B cell (primary cell): Measurements from ENCODE around the gene AP4M1. TPM values are rescaled to one million over a fixed set of nuclear protein-coding genes. Genes with fewer than 3 reads are reported as not detected.
A peak's percentile ranks its signal among the peaks of the same experiment; 100 is the strongest.

ENCODE experiments used
- ATAC-seq: fragments of 200-7000 bp; cut with Tn5 transposase; one replicate; pipeline ENCODE4 v1.10.0; 2021; ENCODE audit warnings: low read depth, mild to moderate bottlenecking, moderate number of reproducible peaks, moderate library complexity
- CTCF ChIA-PET: fragments of 350-600 bp; sonication (Branson Sonifier 250); formaldehyde crosslinking; loops from one replicate; lab custom pipeline; 2021; ENCODE audit warnings: antibody characterized with exemption, inconsistent platforms; lab: Charles Lee
- POLR2A ChIA-PET: fragments of 350-600 bp; sonication (Branson Sonifier 250); formaldehyde crosslinking; loops from one replicate; lab custom pipeline; 2021; ENCODE audit warnings: antibody characterized with exemption; lab: Charles Lee
- DNase-seq: peaks from one replicate; pipeline ENCODE4 v3.0.0; 2013
- H2AFZ ChIP-seq: 2 replicates; pipeline ENCODE4 v1.6.1; 2012; ENCODE audit warnings: mild to moderate bottlenecking, low read depth, low read length; ENCODE audit not compliant: insufficient read depth, poor library complexity, severe bottlenecking
- H3K27ac ChIP-seq, 2 donors: 1 replicate in 1 of 2; 2 replicates in 1 of 2; pipeline ENCODE4 v1.5.1; 2012 to 2013; ENCODE audit warnings: low read length in 2 of 2, mild to moderate bottlenecking in 2 of 2, moderate library complexity in 1 of 2
- H3K27me3 ChIP-seq, 4 experiments: fragments of 200-600 bp in 1 of 4; sonication (generic) in 1 of 4; replicated peaks in 1 of 4; 1 replicate in 2 of 4; 2 replicates in 2 of 4; pipeline versions ENCODE4 v1.6.1 to v1.7.0; 2013 to 2016; ENCODE audit warnings: low read length in 3 of 4, mild to moderate bottlenecking in 2 of 4, mixed read lengths in 1 of 4, moderate library complexity in 1 of 4; ENCODE audit not compliant: insufficient read depth in 4 of 4, control insufficient read depth in 3 of 4; ENCODE audit errors: control extremely low read depth in 1 of 4
- H3K36me3 ChIP-seq, 2 experiments: replicated peaks in 1 of 2; 1 replicate in 1 of 2; 2 replicates in 1 of 2; pipeline versions ENCODE4 v1.6.1 to v1.7.1; 2013; ENCODE audit warnings: low read length in 1 of 2; ENCODE audit not compliant: insufficient read depth in 2 of 2, control insufficient read depth in 1 of 2; ENCODE audit errors: control extremely low read depth in 1 of 2, extremely low read depth in 1 of 2
- H3K4me1 ChIP-seq, 2 donors: fragments of 200-600 bp in 1 of 2; sonication (generic) in 1 of 2; 1 replicate in 1 of 2; 2 replicates in 1 of 2; pipeline versions ENCODE4 v1.5.1 to v1.6.1; 2013 to 2017; ENCODE audit warnings: low read length in 2 of 2; ENCODE audit not compliant: control insufficient read depth in 2 of 2, insufficient read depth in 2 of 2
- H3K4me2 ChIP-seq: replicated peaks from 2 replicates; pipeline ENCODE3; 2012; ENCODE audit warnings: mild to moderate bottlenecking, low read depth, low read length; ENCODE audit not compliant: poor library complexity, severe bottlenecking
- H3K4me3 ChIP-seq, 5 experiments: fragments of 200-600 bp in 1 of 5; sonication (generic) in 1 of 5; 1 replicate in 3 of 5; 2 replicates in 2 of 5; pipeline versions ENCODE4 v1.5.1 to v1.7.0; 2011 to 2016; ENCODE audit warnings: low read length in 4 of 5, mild to moderate bottlenecking in 4 of 5, low read depth in 2 of 5, control low read depth in 1 of 5, moderate library complexity in 1 of 5; ENCODE audit not compliant: insufficient read depth in 1 of 5; ENCODE audit errors: control extremely low read depth in 1 of 5, extremely low read depth in 1 of 5
- H3K79me2 ChIP-seq: fragments of 200-600 bp; sonication (generic); one replicate; pipeline ENCODE4 v1.6.0; 2016; ENCODE audit warnings: low read length; ENCODE audit not compliant: control insufficient read depth, insufficient read depth
- H3K9ac ChIP-seq: fragments of 200-600 bp; sonication (generic); 2 replicates; pipeline ENCODE4 v1.6.1; 2017; ENCODE audit warnings: mild to moderate bottlenecking, low read length, moderate library complexity
- H3K9me3 ChIP-seq, 3 donors: one replicate each; pipeline versions ENCODE4 v1.6.1 to v1.7.1; 2013; ENCODE audit warnings: low read length in 2 of 3; ENCODE audit not compliant: control insufficient read depth in 2 of 3, insufficient read depth in 1 of 3; ENCODE audit errors: control extremely low read depth in 1 of 3
- H4K20me1 ChIP-seq: 2 replicates; pipeline ENCODE4 v1.6.0; 2012; ENCODE audit warnings: mild to moderate bottlenecking, low read length; ENCODE audit not compliant: insufficient read depth, control insufficient read depth, poor library complexity, severe bottlenecking
- H3K27ac Mint-ChIP-seq: one replicate; pipeline ENCODE4 v1.8.0; 2021; ENCODE audit warnings: mixed read lengths
- H3K27me3 Mint-ChIP-seq: one replicate; pipeline ENCODE4 v1.8.0; 2021; ENCODE audit warnings: mixed read lengths
- H3K4me1 Mint-ChIP-seq: one replicate; pipeline ENCODE4 v1.8.0; 2021; ENCODE audit warnings: mixed read lengths
- H3K4me3 Mint-ChIP-seq: one replicate; pipeline ENCODE4 v1.8.0; 2021; ENCODE audit warnings: mixed read lengths
- H3K9me3 Mint-ChIP-seq: one replicate; pipeline ENCODE4 v1.8.0; 2022; ENCODE audit warnings: mixed read lengths; ENCODE audit not compliant: insufficient read depth
- EZH2 ChIP-seq: IDR thresholded peaks from 2 replicates; pipeline ENCODE4 v1.6.1; 2012; ENCODE audit warnings: borderline replicate concordance, low read depth, mild to moderate bottlenecking, moderate library complexity, low read length; ENCODE audit not compliant: insufficient read depth, poor library complexity, severe bottlenecking
- WGBS: methylation state at CpG from one replicate; pipeline ENCODE4 v1.1.5; 2013; ENCODE audit warnings: missing lambda C conversion rate; ENCODE audit not compliant: insufficient coverage; 5-methylcytosine and 5-hydroxymethylcytosine counted together
- intact Hi-C: fragments of 100-400 bp; cut with micrococcal nuclease; formaldehyde crosslinking; loops from one replicate; pipeline ENCODE4 v1.10.0; 2022
- polyA plus RNA-seq: library from polyadenylated mRNA; depleted of rRNA; stranded (reverse); fragments of >200 nt; gene quantifications from 2 replicates; pipeline ENCODE4 v1.2.3, GENCODE V29; 2012
- total RNA-seq, 2 donors: library from RNA; stranded (reverse); fragments of 120-200 nt in 1 of 2; gene quantifications; 1 replicate in 1 of 2; 2 replicates in 1 of 2; pipeline versions ENCODE4 v1.2.3 to v1.2.4, GENCODE V29; 2013 to 2022
- TF ChIP-seq, protein P1 (sequence below): fragments of 200-600 bp; IDR thresholded peaks from one replicate; pipeline ENCODE4 v1.8.0; 2022; ENCODE audit warnings: antibody characterized with exemption, mild to moderate bottlenecking

AP4M1 gene
- total and polyA plus RNA-seq, 2 donors (not counting 1 experiment from before 2014, with no cell fraction given): 9.0 to 17.6 TPM

DNA sequence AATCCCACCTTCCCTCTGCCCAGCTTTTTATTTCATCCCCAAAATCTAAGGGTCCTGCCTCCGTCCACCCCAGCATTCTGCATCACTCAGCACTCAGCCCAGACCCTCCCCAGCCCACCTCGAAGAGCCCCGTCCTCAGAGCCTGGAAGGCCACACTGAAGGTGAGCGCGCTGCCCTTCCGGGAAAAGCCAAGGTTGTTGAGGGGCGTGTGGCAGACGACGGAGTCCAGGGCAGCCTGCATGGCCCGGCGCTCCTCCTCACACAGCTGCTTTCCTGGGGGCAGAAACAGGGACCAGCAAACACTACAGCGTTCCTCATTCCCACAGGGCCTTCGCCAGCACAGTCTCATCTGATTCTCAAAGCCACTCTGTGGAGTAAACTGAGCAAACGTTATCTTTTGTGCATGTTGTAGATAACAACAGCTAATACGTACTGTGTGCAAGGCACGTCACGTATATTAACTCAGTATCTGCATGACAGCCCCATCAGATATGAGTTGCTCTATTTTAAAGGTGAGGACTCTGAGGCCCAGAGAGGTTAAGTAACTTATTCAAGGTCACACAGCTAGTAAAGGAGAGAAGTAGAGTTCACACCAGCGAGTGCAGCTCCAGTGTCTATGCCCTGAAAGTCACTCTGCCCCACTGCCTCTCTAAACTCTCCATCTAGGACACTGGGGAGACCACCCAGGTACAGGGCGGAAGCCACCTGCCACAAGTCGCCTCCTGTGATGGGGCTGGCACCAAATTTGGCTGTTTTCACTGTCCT, 54.3 kb downstream of the AP4M1 start:
- no peaks in the 10 kb centered on the region for H3K9me3 Mint-ChIP-seq
- no peak for ATAC-seq
- intact Hi-C loops: loop anchor here (5.0 kb wide), 2 partner anchors 37 to 182 kb away; no protein-coding TSS in a partner anchor
- no peaks in the 10 kb centered on the region for H3K27me3 ChIP-seq
- H3K4me1 ChIP-seq: peaks cover 34 to 47% of the 10 kb centered on the region in 2 donors
- H3K9ac ChIP-seq: no peak overlapping the region
- peaks cover 50% of the 10 kb centered on the region for H3K4me1 Mint-ChIP-seq
- H3K27ac Mint-ChIP-seq: peak overlapping the region; percentile 74
- H2AFZ ChIP-seq: no peak overlapping the region
- H3K27me3 Mint-ChIP-seq: no peaks in the 10 kb centered on the region
- ChIA-PET POLR2A (interaction anchor here (0.6 to 2.9 kb wide), 5 partner anchors 8 to 32 kb away, joined by 3 to 16 read pairs (median 5); partner anchors contain the start of gene LAMTOR4), CTCF (interaction anchor here (1.3 to 5.1 kb wide), 2 partner anchors 12 to 23 kb away, joined by 3 to 18 read pairs; no protein-coding TSS in a partner anchor)
- no peaks in the 10 kb centered on the region for H3K9me3 ChIP-seq
- H4K20me1 ChIP-seq: peaks cover 28% of the 10 kb centered on the region
- peaks cover 47% of the 10 kb centered on the region for H3K79me2 ChIP-seq
- no peak overlapping the region for H3K4me2 ChIP-seq
- peak overlapping the region; percentile 54 to 84 for H3K27ac ChIP-seq
- TF ChIP-seq, protein P1, sequence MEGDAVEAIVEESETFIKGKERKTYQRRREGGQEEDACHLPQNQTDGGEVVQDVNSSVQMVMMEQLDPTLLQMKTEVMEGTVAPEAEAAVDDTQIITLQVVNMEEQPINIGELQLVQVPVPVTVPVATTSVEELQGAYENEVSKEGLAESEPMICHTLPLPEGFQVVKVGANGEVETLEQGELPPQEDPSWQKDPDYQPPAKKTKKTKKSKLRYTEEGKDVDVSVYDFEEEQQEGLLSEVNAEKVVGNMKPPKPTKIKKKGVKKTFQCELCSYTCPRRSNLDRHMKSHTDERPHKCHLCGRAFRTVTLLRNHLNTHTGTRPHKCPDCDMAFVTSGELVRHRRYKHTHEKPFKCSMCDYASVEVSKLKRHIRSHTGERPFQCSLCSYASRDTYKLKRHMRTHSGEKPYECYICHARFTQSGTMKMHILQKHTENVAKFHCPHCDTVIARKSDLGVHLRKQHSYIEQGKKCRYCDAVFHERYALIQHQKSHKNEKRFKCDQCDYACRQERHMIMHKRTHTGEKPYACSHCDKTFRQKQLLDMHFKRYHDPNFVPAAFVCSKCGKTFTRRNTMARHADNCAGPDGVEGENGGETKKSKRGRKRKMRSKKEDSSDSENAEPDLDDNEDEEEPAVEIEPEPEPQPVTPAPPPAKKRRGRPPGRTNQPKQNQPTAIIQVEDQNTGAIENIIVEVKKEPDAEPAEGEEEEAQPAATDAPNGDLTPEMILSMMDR: no peak
- no peak for TF ChIP-seq EZH2
- DNase-seq: no peak
- H3K4me3 ChIP-seq: no peak overlapping the region
- peak overlapping the region; percentile 32 for H3K4me3 Mint-ChIP-seq
- 99% methylated on average over 17 of the region's 20 CpGs for WGBS
- H3K36me3 ChIP-seq: peaks cover 0 to 51% of the 10 kb centered on the region in 2 experiments
